Medulla oblongata (tissue), 1 donor: Measurements from ENCODE around the gene ALDH7A1.
"Not testable (repeated sequence)": the region's sequence is repeated elsewhere in the genome, so short reads cannot be mapped to it uniquely, and the experiment has no call there.

Source experiments
- DNase-seq: peaks from one replicate; pipeline ENCODE4 v3.0.0-alpha.2; 2015; ENCODE audit errors: extremely low spot score

Gene ALDH7A1

GRCh38 chr5:126535856-126536545 is 59.0 kb downstream of the ALDH7A1 start:
- DNase-seq, result no peak

GRCh38 chr5:126534553-126534952 is 60.5 kb downstream of the ALDH7A1 start:
- no peak for DNase-seq

- peak; percentile 86 for DNase-seq
Observed at GRCh38 chr5:126531543-126532120, 63.4 kb downstream of the ALDH7A1 start.

GRCh38 chr5:126527892-126528291 is 67.1 kb downstream of the ALDH7A1 start:
- no peak for DNase-seq

- no peak for DNase-seq
Observed at GRCh38 chr5:126527158-126527557, 67.9 kb downstream of the ALDH7A1 start.

GRCh38 chr5:126526493-126526892 is 68.5 kb downstream of the ALDH7A1 start:
- no peak for DNase-seq

- peak; percentile 67 for DNase-seq
Observed at GRCh38 chr5:126525630-126526245, 69.3 kb downstream of the ALDH7A1 start.

GRCh38 chr5:126523818-126524510 is 71.1 kb downstream of the ALDH7A1 start:
- no peak for DNase-seq

GRCh38 chr5:126521130-126521529 is 73.9 kb downstream of the ALDH7A1 start:
- DNase-seq, result no peak

- no peak for DNase-seq
Observed at GRCh38 chr5:126520593-126520953, 74.4 kb downstream of the ALDH7A1 start.

- DNase-seq, result peak; percentile 44
Observed at GRCh38 chr5:126519637-126520592, 75.1 kb downstream of the ALDH7A1 start.

- DNase-seq, result not testable (repeated sequence)
Observed at GRCh38 chr5:126519223-126519622, 75.8 kb downstream of the ALDH7A1 start.

- DNase-seq, result no peak
Observed at GRCh38 chr5:126516852-126517251, 78.2 kb downstream of the ALDH7A1 start.

GRCh38 chr5:126516133-126516532 is 78.9 kb downstream of the ALDH7A1 start:
- DNase-seq, result peak; percentile 65

GRCh38 chr5:126515337-126515736 is 79.7 kb downstream of the ALDH7A1 start:
- no peak for DNase-seq

- DNase-seq, result no peak
Observed at GRCh38 chr5:126514558-126515141, 80.4 kb downstream of the ALDH7A1 start.

GRCh38 chr5:126514131-126514557 is 80.9 kb downstream of the ALDH7A1 start:
- DNase-seq, result no peak

- DNase-seq, result no peak
Observed at GRCh38 chr5:126513703-126514102, 81.3 kb downstream of the ALDH7A1 start.

GRCh38 chr5:126513302-126513701 is 81.7 kb downstream of the ALDH7A1 start:
- DNase-seq, result no peak

GRCh38 chr5:126512451-126512850 is 82.6 kb downstream of the ALDH7A1 start:
- no peak for DNase-seq

- no peak for DNase-seq
Observed at GRCh38 chr5:126511961-126512360, 83.1 kb downstream of the ALDH7A1 start.
